Measurements from ENCODE around the gene LRRC4B.

The LRRC4B gene

DNA sequence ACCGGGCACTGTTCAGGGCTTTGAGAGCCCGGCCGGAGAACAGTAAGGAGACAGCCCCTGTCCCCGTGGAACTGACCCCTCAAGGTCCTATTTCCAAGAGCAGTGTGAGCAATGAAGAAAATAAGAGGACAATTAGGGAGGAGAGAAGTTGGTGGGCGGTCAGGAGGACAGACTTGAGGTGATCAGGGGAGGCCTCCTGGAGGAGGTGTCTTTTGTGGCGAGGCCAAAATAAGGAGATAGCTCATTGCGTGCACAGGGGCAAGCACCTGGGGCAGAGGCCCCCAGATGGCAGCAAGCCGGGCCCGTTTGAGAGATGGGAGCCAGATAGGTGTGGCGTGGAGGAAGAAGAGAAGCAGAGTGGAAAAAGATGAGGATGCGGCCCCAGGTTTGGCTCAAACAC, 2.8 kb upstream of the LRRC4B start:
- no peak for DNase-seq

DNA sequence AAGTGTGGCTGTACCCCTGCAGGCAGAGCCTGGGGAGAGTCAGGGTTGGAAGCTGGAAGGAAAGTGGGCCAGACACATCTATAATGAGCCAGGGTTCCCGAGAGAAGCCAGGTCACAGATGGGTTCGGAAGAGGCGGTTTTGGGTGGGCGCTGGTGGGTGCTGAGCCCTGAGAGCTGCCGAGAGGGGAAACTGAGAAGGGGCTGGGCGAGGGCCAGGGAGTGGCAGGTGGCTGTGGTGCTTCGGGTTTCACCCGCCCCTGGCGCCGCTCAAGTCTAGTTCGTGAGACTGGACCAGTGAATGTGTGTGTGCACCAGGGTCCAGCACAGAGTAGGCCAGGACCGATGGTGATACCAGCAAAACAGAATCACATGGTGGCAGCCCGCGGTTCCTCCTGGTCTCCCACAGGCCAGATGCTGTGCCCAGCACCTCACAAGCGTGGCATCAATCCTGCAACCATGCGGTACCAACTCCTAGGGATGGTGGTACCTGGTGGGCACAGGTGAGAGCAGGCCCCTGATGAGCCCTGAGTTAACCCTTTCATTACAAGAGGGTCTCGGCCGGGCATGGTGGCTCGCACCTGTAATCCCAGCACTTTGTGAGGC, 1.8 kb upstream of the LRRC4B start:
- no peak for DNase-seq

DNA sequence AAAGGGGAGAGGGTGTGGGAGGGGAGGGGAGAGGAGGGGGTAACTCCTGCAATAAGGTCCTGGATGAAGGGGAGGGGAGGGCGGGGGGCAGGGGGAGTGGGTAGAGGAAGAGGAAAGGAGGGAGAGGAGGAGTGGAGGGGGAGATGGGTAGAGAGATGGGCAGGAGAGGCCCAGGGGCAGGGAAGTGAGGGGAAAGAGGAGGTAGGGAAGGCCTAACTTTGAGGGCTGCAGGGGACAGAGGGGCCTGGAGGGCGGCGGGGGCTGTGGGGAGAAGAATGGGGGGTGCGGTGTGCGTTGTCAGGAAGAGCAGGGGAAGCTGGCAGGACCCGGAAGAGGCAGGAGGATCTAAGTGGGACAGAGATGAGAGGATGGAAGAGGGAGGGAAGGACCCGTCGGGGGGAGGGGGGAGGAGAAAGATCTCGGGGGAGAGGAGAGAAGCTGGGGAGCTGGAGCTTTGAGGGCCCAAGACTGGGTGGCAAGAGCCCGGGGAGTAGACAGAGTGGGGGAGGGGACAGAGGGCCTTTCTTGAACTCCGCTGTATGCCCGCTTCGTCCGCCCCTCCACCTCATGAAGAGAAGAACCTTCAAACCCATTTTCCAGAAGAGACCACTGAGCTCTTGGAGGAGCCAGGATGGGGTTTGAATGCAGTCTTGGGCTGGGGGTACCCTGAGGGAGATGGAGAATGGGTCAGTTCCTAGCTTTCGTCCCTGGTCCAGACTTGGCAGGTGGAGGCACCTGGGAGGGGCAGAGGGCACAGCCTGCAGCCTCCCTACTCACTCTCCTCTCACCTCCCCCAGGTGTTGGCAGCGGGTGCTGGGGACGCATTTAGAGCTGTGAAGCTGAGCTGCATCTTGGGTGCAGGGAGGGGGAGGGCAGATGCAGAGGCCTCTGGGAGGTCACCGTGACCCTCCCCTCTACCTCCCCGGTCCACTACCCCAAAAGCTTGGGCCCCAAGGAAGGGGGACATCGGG, 778 bp upstream of the LRRC4B start:
- DNase-seq: no peak

DNA sequence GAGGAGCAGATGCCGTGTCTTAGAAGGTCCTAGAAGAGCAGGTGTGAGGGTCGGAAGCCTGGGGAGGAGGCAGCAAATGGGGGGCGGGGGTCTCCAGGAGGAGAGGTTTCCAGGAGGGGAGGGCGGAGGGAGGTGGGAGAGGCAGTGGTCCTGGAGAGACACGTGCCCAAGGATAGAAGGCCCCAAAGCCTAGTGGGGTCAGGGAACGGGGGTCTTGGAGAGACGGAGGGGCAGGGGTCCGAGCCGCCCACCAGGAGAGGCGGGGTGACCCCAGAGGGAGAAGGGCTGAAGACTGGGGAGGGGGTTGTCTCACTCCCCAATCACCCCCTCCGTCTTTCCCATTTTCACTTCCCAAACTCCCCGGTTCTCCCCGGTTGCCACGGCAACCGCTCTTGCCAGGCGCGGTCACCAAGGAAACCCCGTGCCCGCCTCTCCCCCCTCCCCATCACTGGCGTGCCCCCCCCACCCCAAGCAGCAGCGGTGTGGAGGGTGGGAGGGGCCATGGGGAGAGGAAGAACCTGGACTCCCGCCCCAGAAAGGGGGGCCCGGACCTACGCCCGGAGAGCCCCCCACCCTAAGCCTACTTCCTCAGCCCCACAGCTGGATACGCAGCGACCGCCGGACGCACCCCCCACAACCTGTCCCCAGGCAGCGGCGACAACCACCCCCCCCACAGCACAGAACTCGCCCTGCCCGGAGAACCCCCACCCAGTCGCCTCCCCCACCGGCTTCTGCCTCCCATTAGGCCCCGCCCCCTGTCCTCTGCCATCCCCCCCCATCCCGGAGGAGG, 988 bp downstream of the LRRC4B start:
- no peak for DNase-seq

DNA sequence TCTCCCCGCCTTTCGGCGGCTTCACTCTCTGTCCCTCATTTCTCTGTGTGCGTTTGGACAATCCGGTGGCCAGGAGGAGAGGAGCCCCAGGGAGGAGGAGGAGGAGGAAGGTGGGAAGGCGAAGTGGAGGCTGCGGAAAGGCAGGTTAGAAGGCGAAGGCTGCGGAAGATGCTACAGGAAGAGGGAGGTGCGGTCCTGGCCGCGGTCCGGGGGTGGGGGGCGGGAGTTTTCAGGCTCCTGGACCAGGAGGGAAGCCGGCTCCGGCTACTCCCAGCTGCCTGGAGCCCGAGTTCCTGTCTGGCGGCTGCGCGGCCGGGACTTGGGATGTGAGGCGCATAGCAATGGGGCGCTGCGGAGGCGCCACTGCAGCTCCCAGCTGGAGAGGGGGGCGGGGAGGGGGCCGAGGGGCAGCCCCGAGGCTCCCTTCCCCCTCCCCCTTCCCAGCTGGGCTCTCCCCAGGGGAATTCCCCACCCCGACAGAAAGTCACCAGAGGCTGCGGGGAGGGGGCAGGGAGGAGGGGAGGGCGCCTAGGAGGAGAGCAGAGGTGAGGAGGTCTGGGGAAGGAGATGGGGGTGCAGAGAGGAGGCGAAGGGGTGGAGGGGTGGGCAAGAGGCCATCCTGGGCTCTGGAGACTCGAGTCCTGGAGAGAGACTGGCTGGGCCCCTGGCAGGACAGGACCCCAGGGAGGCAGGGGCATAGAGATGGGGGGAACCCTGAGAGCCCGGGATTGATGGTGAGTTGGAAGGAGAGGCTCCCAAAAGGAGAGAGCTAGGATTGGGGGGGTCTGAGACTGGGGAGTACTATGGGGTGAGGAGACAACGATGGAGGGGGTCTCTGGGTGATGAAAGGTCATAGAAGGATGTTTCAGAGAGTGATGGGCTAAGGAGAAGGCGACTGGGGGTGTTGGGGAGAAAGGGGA, 2.0 kb downstream of the LRRC4B start:
- no peak for DNase-seq

DNA sequence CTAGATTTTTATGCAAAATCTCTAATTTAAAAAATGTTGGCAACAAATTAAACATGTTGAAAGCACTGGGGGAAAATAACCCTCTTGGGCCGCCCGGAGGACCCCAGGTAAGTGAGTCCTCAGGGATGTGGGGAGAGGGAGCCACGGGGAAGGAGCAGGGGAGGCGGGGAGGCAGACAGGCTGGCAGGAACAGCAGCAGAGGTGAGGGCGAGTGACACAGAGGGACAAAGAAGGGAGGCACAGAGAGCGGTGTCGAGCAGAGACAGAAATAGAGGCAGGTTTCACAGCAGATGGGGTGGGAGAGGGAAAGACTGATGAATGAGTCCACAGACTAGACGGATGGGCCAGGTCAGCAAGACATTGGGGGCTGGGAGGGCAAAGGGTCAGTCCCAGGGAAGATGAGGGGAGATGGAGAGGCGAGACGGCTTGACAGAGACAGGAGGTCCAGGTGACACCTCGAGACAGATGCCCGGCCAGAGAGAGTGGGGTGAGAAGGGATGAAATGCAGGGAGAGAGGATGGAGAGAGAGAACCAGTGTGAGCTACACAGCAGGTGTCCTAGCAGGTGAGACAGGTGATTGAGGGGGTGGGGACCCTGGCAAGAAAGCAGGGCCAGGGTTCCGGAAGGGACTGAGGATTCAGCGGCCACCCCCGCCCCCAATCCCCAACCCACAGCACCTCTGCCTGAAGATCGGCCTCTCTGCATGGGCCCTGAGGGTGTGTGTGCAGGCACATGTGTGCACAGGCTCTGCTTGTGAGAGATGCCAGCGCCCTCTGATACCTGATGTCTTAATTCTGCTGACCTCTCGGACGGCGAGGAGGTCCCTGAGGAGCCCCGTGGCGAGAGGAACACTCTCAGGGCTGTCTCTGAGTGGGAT, 3.8 kb downstream of the LRRC4B start:
- DNase-seq: no peak

DNA sequence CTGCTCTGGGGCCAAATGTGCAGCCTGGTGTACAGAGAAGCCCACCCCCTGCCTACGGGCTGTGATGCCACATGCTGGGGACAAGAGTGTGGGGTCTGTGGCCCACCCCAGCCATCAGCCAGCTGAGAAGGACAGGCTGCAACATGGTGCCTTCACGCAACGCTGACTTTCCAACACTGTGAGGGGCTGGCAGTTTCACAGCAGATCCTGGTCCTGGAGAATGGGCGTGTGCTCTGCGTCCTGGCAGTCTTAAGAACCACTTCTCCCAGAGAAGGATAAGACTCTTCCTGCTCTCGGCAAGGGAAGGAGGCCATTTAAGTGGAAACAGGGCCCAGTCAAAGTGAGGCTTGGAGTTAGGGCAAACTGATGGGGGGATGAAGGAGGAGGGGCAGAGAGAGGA, 4.6 kb downstream of the LRRC4B start:
- DNase-seq: no peak

DNA sequence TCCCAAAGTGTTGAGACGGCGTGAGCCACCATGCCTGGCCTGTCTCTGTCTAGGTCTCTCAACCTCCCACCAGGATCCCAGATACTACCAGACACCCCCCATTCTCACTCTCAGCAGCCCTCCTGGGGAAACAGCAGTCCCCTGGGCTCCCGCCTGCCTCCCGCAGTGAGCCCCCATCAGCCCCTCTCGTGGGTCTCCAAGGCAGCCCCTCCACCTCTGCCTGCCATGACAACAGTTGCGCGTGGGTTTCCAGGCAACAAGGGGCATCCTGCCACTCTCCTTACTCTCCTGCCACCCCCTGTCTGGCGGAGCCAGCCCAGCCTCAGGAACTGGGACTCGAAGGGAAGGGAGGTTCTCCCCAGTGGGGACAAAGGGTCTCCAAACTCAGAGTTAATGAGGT, 5.2 kb downstream of the LRRC4B start:
- no peak for DNase-seq

DNA sequence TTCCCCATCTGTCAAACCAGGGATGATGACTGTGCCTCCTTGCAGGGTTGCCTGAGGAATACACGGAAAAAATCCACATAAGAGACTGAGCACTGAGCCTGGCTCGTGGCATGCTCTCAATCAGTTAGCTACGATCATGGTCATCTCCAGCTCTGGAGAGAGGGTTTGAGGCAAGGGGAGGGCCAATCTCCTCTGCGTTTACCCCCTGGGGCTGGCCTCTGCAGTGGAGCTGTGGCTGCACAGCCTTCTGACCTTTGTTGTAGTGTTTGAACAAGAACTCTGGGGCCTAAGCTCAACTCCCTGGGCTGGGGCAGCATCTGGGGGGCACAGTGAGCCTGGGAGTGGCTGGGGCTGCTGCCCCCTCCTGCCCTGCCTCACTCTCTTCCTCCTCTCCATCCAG, 5.9 kb downstream of the LRRC4B start:
- no peak for DNase-seq

DNA sequence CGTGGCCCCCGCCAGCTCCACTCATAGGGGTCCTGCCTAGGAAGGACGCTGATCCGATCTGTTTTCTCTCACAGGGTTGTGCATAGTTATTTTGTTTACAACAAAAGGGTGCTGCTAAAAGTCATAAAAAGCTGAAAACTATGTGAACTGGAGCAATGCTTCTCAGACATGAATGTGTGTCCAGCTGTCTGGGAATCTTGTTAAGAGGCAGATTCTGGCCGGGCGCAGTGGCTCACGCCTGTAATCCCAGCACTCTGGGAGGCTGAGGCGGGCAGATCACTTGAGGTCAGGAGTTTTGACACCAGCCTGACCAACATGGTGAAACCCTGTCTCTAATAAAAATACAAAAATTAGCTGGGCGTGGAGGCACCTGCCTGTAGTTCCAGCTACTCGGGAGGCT, 8.6 kb downstream of the LRRC4B start:
- no peak for DNase-seq

DNA sequence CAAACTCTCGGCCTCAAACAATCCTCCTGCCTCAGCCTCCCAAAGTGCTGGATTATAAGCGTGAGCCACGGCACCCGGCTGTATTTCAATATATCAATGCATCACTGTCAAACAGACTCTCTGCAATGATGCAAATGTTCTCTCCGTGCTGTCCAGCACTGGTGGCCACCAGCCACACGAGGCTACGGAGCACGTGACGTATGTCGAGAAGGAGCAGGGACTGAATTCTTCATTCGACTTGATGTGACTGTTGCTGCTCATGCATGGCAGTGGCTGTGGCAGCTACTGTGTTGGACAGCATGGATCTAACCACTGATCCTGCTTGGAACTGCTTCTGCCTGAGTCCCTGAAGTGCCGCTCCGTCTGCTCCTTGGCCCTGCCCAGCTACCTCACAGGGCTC, 9.8 kb downstream of the LRRC4B start:
- DNase-seq: no peak

DNA sequence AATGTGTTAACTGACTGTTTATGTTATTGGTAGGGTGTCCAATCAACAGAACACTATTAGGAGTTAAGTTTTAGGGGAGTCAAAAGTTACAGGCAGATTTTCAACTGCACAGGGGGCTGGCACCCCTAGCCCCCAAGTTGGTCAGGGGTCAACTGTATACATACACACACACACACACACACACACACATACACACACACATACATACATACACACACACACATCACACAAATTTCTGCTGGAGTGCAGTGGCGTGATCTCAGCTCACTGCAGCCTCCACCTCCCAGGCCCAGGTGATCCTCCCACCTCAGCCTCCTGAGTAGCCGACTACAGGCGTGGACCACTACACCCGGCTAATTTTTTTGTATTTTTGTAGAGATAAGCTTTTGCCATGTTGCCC, 10.2 kb downstream of the LRRC4B start:
- no peak for DNase-seq

DNA sequence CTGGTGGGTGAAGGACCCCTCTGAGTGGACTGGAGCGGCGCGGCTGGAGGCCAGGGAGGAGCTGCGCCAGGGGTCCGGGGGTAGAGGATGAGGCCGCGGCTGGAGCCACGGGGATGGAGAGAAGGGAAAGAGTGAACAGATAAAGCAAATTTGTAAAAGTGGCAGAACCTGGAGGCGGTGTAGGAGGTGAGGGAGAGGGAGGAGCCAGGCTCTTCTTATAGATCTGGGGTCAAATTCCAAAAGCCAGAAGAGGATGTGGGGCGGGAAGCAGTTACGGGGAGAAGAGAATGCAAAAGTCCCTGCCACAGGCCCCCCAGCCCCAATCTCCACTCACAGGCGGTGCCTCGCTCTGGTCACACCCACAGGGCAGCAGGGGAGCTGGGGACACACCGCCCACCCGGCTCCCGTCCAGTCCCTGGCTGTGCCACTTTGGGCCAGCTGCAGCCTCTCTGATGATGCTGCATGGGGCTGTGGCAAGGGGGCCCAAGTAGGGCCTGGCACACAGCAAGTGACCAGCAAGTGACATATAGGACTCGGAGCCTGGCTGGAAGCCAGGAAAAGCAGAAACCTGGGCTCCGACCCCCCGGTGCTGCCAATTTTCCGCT, 11.1 kb downstream of the LRRC4B start:
- DNase-seq: no peak

DNA sequence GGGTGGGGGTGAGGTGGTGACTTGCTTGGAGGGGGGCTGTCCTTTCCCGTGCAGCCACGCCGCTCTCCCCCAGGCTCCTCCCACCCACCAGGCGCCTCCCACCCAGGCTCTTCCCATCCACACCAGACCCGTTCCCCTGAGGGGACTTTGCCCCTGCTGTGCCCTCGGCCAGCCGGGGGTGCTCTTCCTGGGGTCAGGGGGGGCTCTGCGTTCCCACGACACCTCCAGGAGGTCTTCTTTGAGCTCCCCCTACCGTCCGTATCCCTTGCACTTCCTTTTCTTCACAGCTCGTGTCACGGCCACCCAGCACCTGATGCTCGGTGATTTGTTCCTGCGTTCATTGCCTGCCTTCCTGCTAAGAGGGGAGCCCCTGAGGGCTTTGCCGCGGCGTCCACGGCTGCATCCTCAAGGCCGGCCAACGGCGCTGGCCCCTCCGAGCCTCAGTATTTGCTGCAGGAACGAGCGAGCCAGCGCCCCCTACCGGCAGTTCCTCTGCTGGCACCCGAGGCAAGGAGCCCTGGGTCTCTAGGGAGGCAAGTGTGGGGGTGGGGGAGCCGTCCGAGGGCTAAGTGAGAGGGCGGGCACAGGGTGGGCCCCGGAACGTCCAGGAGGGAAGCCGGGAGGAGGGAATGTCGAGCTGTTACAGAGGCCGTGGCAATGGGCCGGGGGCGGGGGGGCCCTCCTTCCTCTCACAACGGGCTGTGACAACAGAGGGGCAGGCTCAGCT, 11.8 kb downstream of the LRRC4B start:
- peak; percentile 65 for DNase-seq

DNA sequence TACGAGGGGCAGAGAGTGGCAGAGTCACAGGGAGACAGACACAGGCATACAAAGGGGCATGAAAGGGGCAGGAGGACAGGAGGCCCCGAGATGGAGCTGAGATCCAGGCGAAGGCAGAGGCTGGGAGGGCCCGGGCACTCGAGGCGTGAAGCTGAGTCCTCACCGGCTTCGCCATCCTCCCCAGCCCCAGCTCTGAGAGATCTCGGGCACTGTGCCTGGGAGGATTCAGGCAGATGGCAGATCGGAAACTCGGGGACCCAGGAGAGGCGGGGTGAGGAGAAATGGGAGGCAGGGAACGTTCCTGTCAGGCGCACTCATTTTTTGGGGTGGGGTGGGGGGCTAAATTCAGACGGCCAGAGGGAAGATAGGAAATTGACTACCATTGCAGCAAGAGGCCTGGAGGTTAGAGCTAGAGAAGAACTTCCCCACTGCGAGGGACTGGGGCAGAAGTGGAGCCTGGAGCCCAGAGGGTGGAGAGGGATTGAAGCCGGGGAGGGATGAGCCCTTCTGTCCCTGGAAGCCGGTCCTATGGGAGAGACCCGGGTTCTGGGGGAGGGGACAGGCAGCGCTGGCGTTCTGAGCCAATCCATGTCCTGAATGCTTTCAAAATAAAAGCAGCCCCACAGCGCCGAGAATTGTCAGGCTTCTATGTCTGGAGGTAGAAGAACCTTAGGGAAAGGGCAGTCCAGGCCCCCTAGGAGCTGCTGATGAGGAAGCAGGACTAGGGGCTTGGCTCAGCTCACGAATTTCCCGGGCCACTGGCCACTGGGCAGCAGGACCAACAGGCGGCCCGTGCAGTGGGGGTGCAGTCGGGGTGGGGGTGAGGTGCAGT, 12.6 kb downstream of the LRRC4B start:
- DNase-seq: no peak

DNA sequence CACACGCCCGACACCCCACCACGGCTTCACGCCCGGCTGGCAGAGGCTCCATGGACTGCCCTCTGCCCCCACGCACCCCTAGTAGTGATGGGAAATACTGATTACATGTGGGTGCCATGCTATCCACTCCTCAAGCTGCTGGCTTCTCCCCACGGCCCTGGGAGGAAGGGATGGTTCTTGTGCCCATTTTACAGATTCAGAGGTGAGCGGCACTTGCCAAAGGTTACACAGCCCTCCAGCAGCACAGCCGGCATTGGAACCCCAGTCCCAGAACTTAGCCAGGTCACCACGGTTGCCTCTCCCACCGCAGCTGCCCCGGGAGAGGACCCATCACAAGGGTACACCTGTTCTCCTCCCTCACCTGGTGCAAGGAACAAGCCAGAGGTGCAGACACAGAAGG, 13.2 kb downstream of the LRRC4B start:
- DNase-seq: no peak

DNA sequence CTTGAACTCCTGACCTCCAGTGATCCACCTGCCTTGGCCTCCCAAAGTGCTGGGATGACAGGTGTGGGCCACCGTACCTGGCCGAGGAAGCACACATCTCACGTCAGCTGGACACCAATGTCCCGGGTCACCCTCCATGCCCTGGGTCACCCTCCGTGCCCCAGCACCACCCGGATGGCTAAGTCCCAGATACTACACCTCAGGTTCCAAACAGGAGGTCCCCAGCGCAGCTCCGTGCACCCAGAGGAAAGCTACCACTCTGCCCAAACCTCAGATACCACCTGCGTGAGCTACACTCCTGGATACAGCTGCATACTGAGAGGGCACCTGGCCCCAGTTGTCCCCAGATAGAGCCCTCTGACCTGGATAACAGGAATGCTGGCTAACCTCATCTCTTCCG, 14.0 kb downstream of the LRRC4B start:
- DNase-seq: no peak

DNA sequence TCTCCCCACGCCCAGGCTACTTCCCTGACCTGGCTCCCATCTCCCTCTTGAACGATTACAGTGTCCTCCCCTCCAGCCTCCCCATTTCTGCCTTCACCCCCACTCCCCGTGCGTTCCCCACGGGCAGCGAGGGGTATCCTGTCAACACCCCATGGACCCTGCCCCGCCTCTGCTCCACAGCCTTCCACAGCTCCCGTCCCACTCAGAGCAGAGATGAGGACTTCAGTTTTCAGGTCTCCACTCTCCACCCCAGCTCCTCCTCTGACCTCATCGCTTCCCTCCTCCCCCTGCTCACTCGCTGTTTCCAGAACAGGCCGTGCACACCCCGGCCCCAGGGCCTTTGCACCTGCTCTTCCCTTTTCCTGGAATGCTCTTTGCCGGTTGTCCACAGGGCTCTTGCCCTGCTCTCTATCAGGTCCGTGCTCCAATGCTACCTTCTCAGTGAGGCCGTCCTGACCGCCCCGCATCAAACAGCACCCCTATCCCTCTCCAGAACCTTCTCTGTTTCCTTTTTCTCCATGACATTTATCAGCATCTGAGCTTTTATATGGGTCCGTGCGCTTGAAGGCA, 15.0 kb downstream of the LRRC4B start:
- DNase-seq: no peak

DNA sequence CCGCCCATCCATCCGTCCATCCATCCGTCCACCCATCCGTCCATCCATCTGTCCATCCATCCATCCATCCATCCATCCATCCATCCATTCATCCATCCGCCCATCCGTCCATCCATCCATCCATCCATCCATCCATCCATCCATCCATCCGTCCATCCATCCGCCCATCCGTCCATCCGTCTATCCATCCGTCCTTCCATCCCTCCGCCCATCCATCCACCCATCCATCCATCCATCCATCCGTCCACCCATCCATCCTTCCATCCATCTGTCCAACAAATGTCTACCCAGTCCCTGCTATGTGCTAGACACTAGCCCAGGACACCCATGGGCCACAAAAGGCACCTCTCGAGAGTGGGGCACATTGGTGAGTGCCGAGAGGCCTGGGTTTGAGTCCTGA, 15.7 kb downstream of the LRRC4B start:
- DNase-seq: no peak

Measured in CD4-positive, alpha-beta T cell treated with Interleukin-17A for 1 hour (primary cell).